Stimulated activated CD4-positive, alpha-beta T cell treated with anti-CD3 and anti-CD28 coated beads, Interleukin-4, amount 100 ng/mL, for 48 hours (primary cell): Measurements from ENCODE around the gene KIF24.
"Not testable (repeated sequence)": the region's sequence is repeated elsewhere in the genome, so short reads cannot be mapped to it uniquely, and the experiment has no call there.

ENCODE experiments used
- DNase-seq, 2 donors: peaks; one replicate each; pipeline ENCODE4 v3.0.0-alpha.2; 2020; ENCODE audit warnings: low read depth in 2 of 2

The KIF24 gene

GRCh38 chr9:34366365-34366764 lies 37.3 kb upstream of the KIF24 start:
- no peak for DNase-seq

DNA sequence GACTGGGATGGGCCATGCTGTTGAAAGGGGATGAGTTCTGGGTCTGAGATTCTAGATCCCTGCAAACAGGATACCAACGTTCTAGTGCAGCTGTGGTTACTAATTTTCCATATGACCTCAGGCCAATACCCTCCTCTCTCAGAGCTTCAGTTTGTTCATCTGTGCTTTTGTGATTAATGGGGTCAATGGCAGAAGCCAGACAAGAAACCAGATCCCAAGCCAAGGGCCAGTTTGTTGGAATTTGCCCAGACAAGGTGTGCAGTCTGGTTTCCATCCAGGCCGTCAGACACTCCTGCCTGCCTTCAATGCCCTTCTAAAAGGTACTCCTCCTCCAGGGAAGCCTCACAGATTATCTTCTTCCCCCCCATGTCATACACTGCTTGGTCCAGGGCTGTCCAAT lies 36.2 kb upstream of the KIF24 start:
- no peak for DNase-seq

GRCh38 chr9:34363619-34364351 lies 34.7 kb upstream of the KIF24 start:
- no peak for DNase-seq

GRCh38 chr9:34362614-34363214 lies 33.6 kb upstream of the KIF24 start:
- no peak for DNase-seq

DNA sequence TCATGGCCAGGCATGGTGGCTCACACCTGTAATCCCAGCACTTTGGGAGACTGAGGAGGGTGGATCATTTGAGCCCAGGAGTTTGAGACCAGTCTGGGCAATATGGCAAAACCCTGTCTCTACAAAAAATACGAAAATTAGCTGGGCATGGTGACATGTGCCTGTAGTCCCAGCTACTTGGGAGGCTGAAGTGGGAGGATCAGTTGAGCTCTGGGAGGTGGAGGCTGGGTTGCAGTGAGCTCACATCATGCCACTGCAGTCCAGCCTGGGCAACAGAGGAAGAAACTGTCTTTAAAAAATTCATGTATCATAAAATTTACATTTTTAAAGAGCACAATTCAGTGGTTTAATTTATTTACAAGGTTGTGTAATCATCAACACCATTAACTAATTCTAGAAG lies 23.9 kb upstream of the KIF24 start:
- DNase-seq: not testable (repeated sequence)

- DNase-seq: not testable (repeated sequence)
Observed at GRCh38 chr9:34352122-34352652, 23.1 kb upstream of the KIF24 start.

DNA sequence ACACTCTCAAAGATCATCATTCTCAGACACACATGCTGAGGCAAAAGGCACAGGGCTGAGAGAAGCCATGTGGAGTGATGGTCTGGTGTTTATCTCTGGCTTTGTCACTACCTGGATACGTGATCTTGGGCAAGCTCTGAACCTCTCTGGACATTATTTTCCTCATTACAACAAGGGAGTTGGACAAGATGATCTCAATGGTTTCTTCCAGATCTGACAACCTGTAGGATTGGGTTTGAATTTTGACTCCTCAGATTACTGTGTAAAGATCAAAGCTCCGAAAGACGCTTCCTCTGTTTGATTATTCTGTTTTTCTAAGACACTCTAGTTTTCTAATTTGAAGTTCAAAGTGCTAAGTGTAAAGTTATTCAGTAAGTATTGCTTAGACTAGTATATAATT lies 20.3 kb upstream of the KIF24 start:
- no peak for DNase-seq

DNA sequence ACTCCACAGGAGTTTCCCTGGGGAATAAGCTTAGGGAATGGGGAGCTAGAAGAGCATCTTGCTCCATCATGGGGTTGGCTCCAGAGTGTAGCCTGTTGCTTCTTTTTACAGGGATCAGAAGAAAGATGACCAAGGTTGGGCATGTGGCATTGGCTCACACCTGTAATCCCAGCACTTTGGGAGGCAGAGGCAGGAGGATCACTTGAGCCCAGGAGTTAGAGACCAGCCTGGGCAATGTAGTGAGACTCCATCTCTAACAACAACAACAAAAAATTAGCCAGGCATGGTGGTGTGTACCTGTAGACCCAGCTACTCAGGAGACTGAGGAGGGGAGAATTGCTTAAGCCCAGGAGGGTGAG lies 18.7 kb upstream of the KIF24 start:
- DNase-seq: no peak

DNA sequence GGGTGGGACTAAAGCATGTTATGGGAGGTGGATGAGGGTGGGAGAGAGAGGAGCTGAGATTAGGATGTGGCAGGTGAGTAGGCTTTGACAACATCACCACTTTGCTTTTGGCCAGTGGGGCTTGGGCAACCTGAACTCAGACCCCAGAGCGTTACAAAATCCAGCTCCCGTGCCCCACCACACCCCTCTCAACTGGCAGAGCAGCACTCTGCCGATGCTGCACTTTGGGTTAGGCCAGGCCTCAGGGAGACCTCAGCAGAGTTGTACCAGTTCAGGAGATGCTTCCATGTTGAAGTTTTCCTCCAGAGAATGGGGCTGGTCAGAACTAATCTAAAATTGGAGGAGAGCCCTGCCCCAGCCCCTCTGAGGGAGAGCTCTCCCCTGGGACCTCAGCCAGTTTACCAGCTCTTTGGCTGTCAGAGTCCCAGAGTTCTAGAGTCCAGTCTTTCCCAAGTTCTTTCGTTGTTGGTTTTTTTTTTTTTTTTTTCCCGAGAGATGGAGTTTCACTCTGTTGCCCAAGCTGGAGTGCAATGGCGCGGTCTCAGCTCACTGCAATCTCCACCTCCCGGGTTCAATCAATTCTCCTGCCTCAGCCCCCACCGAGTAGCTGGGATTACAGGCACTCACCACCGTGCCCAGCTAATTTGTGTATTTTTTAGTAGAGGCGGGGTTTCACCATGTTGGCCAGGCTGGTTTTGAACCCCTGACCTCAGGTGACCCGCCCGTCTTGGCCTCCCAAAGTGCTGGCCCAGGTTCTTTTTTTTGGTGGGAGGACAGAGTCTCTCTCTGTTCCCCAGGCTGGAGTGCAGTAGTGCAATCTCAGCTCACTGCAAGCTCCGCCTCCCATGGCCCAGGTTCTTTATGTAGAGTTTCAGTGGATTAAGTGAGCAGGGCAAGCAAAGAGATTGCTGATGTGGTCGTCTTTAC lies 18.1 kb upstream of the KIF24 start:
- no peak for DNase-seq

- no peak for DNase-seq
Observed at GRCh38 chr9:34343605-34344004, 14.5 kb upstream of the KIF24 start.

DNA sequence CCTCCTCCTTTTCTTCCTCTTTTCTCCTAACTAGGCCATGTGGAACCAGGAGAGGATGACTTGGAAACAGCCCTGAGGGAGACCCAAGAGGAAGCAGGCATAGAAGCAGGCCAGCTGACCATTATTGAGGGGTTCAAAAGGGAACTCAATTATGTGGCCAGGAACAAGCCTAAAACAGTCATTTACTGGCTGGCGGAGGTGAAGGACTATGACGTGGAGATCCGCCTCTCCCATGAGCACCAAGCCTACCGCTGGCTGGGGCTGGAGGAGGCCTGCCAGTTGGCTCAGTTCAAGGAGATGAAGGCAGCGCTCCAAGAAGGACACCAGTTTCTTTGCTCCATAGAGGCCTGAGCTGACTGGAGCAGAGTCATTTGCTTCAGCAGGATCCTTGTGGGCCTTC lies 14.0 kb upstream of the KIF24 start:
- no peak for DNase-seq

- DNase-seq: no peak
Observed at GRCh38 chr9:34341659-34342295, 12.7 kb upstream of the KIF24 start.

- DNase-seq: no peak
Observed at GRCh38 chr9:34338665-34339385, 9.8 kb upstream of the KIF24 start.

- not testable (repeated sequence) for DNase-seq
Observed at GRCh38 chr9:34338079-34338478, 9.0 kb upstream of the KIF24 start.

- no peak for DNase-seq
Observed at GRCh38 chr9:34337403-34337802, 8.3 kb upstream of the KIF24 start.

DNA sequence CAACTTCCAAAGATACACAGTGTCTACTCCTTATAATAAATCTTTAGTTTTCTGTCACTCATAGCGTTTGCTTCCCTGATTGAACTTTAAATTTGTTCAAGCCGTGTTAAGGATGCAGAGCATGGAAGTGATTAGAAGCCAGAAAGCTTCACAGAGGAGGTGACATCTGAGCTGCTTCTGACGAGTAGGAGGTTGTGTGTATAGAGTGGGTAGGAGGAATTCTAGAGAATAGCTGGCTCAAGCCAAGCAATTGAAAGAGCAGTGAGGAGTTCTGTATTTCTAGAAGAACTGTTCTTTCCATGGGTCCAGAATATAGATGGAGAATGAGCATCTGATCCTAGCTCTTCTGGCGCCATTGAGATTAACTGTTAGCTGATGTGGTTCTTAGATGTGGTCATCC lies 6.3 kb upstream of the KIF24 start:
- DNase-seq: no peak

GRCh38 chr9:34334916-34335315 lies 5.8 kb upstream of the KIF24 start:
- DNase-seq: no peak

- DNase-seq: no peak
Observed at GRCh38 chr9:34334337-34334824, 5.3 kb upstream of the KIF24 start.

DNA sequence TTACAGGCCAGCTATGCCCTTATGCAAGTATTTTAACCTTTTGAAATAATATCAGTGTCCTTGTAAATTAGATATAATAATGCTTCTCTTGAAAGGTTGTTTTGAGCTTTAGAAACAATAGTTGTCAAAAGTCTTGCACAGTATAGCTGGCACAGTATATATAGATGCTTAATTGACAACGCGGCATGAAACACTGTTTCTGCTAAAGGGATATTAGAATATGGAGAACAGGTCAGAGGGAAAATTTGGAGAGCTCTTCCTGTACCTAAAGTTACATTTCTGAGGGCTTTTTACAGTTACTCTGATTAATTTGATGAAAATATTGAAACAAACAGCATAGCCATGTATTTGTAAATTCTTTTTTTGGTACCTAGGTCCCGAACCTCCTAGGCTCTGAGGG lies 4.8 kb upstream of the KIF24 start:
- DNase-seq: no peak

GRCh38 chr9:34332076-34332964 lies 3.3 kb upstream of the KIF24 start:
- no peak for DNase-seq
